ENCODE results near the gene CFAP299. TPM values are rescaled to one million over a fixed set of nuclear protein-coding genes. Genes with fewer than 3 reads are reported as not detected.
"Not testable (repeated sequence)": the region's sequence is repeated elsewhere in the genome, so short reads cannot be mapped to it uniquely, and the experiment has no call there.

Gene CFAP299
- total and polyA plus RNA-seq, 9 of the 15 experiments (the other 6 are each of a cell fraction or from before 2014, with no cell fraction given), result 0.09 to 3.0 (median 0.76) TPM

GRCh38 chr4:80286451-80286850 lies 49.1 kb upstream of the CFAP299 start (continued):
- TF ChIP-seq ZNF766 (CRISPR knock-in tag; conservative IDR thresholded peaks at IDR 0.05), result 0 out of 2 replicates have a peak, but pooled peaks have one; percentile 29
- TF ChIP-seq SRF (CRISPR knock-in tag; IDR thresholded peaks at IDR 0.05), result no peak
- TF ChIP-seq UBTF (IDR thresholded peaks at IDR 0.05; ENCODE audit: borderline replicate concordance in 1 of 2, low read depth in 2 of 2, low read length in 2 of 2), result no peak

- H3K4me1 ChIP-seq (replicated peaks in 1 of 2; ENCODE audit: control insufficient read depth in 2 of 2, insufficient read depth in 2 of 2, low read length in 2 of 2); H3K9me3 ChIP-seq (replicated peaks; ENCODE audit: control insufficient read depth, insufficient read depth, low read depth, low read length); ATAC-seq; H3K36me3 ChIP-seq (ENCODE audit: control insufficient read depth, insufficient read depth, low read length); H4K20me1 ChIP-seq (replicated peaks; ENCODE audit: control insufficient read depth, insufficient read depth, low read length); H3K27me3 ChIP-seq (ENCODE audit: control insufficient read depth in 2 of 2, insufficient read depth in 2 of 2, low read length in 2 of 2); POLR2A ChIA-PET; intact Hi-C loops (cut with micrococcal nuclease); H3K79me2 ChIP-seq (ENCODE audit: control insufficient read depth, insufficient read depth, low read length); H3K9me1 ChIP-seq (ENCODE audit: control insufficient read depth, insufficient read depth, low read length); H3K27ac ChIP-seq (ENCODE audit: extremely low read depth, low read depth, low read length); DNase-seq (ENCODE audit: extremely low read depth in 1 of 4, low spot score in 3 of 4); H3K4me2 ChIP-seq (ENCODE audit: insufficient read depth, low read length); H3K9ac ChIP-seq (ENCODE audit: insufficient read depth in 1 of 2, low read depth in 2 of 2, low read length in 2 of 2); CTCF ChIA-PET (ENCODE audit: low intra/inter-chr PET ratio); BruUV-seq (replicated peaks); FAIRE-seq; H3K4me3 ChIP-seq; in situ Hi-C loops (cut with MboI); H2AFZ ChIP-seq (ENCODE audit: low read depth, low read length): not testable (repeated sequence)
- peak; percentile 43 for TF ChIP-seq ZNF146 (CRISPR knock-in tag; IDR thresholded peaks at IDR 0.05; ENCODE audit: unreplicated experiment)
- TF ChIP-seq RBM25 (IDR thresholded peaks at IDR 0.05; ENCODE audit: low read depth, low read length, severe bottlenecking), result peak; percentile 15
- 0 out of 2 replicates have a peak, but pooled peaks have one; percentile 10 for TF ChIP-seq BCOR (IDR thresholded peaks at IDR 0.05)
- 95% methylated on average over 2 of the region's 2 CpGs for WGBS (ENCODE audit: insufficient coverage, low coverage, missing lambda C conversion rate)
Measured at GRCh38 chr4:80290665-80291064, 44.9 kb upstream of the CFAP299 start.

Data from K562 (cell line).